SK-N-MC (cell line): ENCODE measurements around the gene COL4A1.

Source experiments
- EZH2 ChIP-seq: fragments of 200-600 bp; sonication (generic); IDR thresholded peaks from one replicate; pipeline ENCODE4 v1.6.1; 2017; ENCODE audit warnings: antibody characterized with exemption
- FOXP2 ChIP-seq: optimal IDR thresholded peaks from 2 replicates; pipeline ENCODE3; 2011; ENCODE audit warnings: mild to moderate bottlenecking, moderate library complexity; ENCODE audit not compliant: insufficient read depth; ENCODE audit errors: extremely low read length, control extremely low read depth
- POLR2AphosphoS5 ChIP-seq: IDR thresholded peaks from 2 replicates; pipeline ENCODE4 v1.6.1; 2012; ENCODE audit warnings: mild to moderate bottlenecking, low read depth, low read length, borderline replicate concordance

GRCh38 chr13:110354123-110354627 lies 47.2 kb upstream of the COL4A1 start:
- TF ChIP-seq POLR2AphosphoS5 (no peak), EZH2 (no peak), FOXP2 (no peak)
